Heart right ventricle (tissue), 16 donors: Measurements from ENCODE around the gene SMAD3. TPM values are rescaled to one million over a fixed set of nuclear protein-coding genes. Genes with fewer than 3 reads are reported as not detected.

Source experiments
- ATAC-seq, 8 donors: fragments of 200-7000 bp; cut with Tn5 transposase; one replicate each; pipeline ENCODE4 v1.9.1; 2020; ENCODE audit warnings: mild to moderate bottlenecking in 8 of 8, moderate library complexity in 8 of 8, moderate number of reproducible peaks in 1 of 8
- DNase-seq, 2 donors: peaks; one replicate each; pipeline ENCODE4 v3.0.0-alpha.2; 2020
- H3K27ac ChIP-seq, 10 donors: fragments of 200-600 bp; sonication (generic) in 2 of 10; one replicate each; pipeline versions ENCODE4 v1.5.0 to v1.8.0; 2020 to 2022; ENCODE audit warnings: mild to moderate bottlenecking in 3 of 10
- H3K27me3 ChIP-seq, 7 donors: fragments of 200-600 bp; one replicate each; pipeline ENCODE4 v1.8.0; 2021 to 2022; ENCODE audit warnings: mild to moderate bottlenecking in 2 of 7
- H3K36me3 ChIP-seq, 9 donors: fragments of 200-600 bp; sonication (generic) in 1 of 9; one replicate each; pipeline versions ENCODE4 v1.5.0 to v1.8.0; 2020 to 2022; ENCODE audit warnings: mild to moderate bottlenecking in 2 of 9
- H3K4me1 ChIP-seq, 9 donors: fragments of 200-600 bp; sonication (generic) in 1 of 9; one replicate each; pipeline versions ENCODE4 v1.5.0 to v1.8.0; 2020 to 2022; ENCODE audit warnings: mild to moderate bottlenecking in 4 of 9
- H3K4me3 ChIP-seq, 10 donors: fragments of 200-600 bp; sonication (generic) in 2 of 10; one replicate each; pipeline versions ENCODE4 v1.5.0 to v1.8.0; 2020 to 2022; ENCODE audit warnings: mild to moderate bottlenecking in 7 of 10, moderate library complexity in 2 of 10
- H3K9me3 ChIP-seq, 11 donors: fragments of 200-600 bp in 10 of 11; sonication (generic) in 2 of 11; one replicate each; pipeline versions ENCODE4 v1.5.0 to v1.8.0; 2013 to 2022; ENCODE audit warnings: mild to moderate bottlenecking in 2 of 11, control low read depth in 1 of 11, moderate library complexity in 1 of 11
- CTCF ChIP-seq, 9 donors: fragments of 200-600 bp; sonication (generic) in 2 of 9; IDR thresholded peaks; one replicate each; pipeline versions ENCODE4 v1.5.0 to v1.8.0; 2021 to 2022; ENCODE audit warnings: antibody characterized with exemption in 9 of 9, mild to moderate bottlenecking in 5 of 9, moderate library complexity in 1 of 9
- WGBS, 2 donors: extraction: QIAGEN DNeasy Blood & Tissue Kit; methylation state at CpG; one replicate each; pipeline ENCODE4 v1.1.7; 2013; ENCODE audit warnings: inconsistent platforms in 1 of 2; 5-methylcytosine and 5-hydroxymethylcytosine counted together
- intact Hi-C, 10 donors: fragments of 100-400 bp; cut with DNase I; formaldehyde crosslinking; loops; one replicate each; pipeline versions ENCODE4 v1.11.1 to v1.14.2; 2022
- polyA plus RNA-seq, 2 donors: library from polyadenylated mRNA; stranded (reverse); fragments of 200-250 nt; gene quantifications; one replicate each; pipeline ENCODE4 v1.2.3, GENCODE V29; 2013
- total RNA-seq, 10 donors: library from RNA; stranded (reverse); fragmentation: NEBNext Ultra II Directional in 3 of 10; extraction: Animal tissue kit (Norgen Biotek cat#: 25700) in 3 of 10; gene quantifications; one replicate each; pipeline versions ENCODE4 v1.2.1 to v1.2.4, GENCODE V29; 2021 to 2023
- donor health status: Arrhythmogenic right ventricular cardiomyopathy.
- donor health status: ischemic (EF 13 %, LVEDD 7.1; RV severe dilation, severe dysfunction).
- donor health status: healthy with polysubstance abuse.
- donor health status: DM: no; HTN: yes; CAD: no.
- donor health status: DM: no; HTN: no; CAD: no.
- donor health status: ischemic (EF 25% LVEDD 6.9; RV normal size, moderate dysfunction).
- donor health status: ischemic (EF 25% LVEDD 5.7; RV mildly dilated, moderate dysfunction).
- donor health status: healthy.
- donor health status: DM: yes; HTN: yes; CAD: no.
- donor health status: Ischemic cardiomyopathy.
- donor health status: ischemic (EF 35%, LVEDD 5.7; RV mildly dilated, moderate dysfunction).
- donor health status: nonischemic (EF 11% LVEDD 7.7; RV severe dilation, severe dysfunction).
- donor health status: DM: yes; HTN: yes; CAD: no.
- donor health status: PGD.
- donor health status: ischemic (EF 29% LVEDD 5.4; RV normal size, mild dysfunction).
- donor health status: nonischemic (EF 23%, LVEDD 6.1; RV moderate dilation, normal function).

SMAD3 gene
- total and polyA plus RNA-seq, 12 donors: 6.2 to 44.8 (median 15.5) TPM

- no peaks in the 10 kb centered on the region for H3K4me1 ChIP-seq
- no peaks in the 10 kb centered on the region for H3K27me3 ChIP-seq
- no peak overlapping the region for H3K4me3 ChIP-seq
- no peaks in the 10 kb centered on the region for H3K9me3 ChIP-seq
- H3K27ac ChIP-seq: no peak overlapping the region
- DNase-seq (no peak), ATAC-seq (no peak)
- intact Hi-C loops: no loop called here
- TF ChIP-seq CTCF (IDR thresholded peaks at IDR 0.05): no peak
- H3K36me3 ChIP-seq: peaks cover 0 to 12% (median 0%) of the 10 kb centered on the region in 9 donors
These were observed 151.5 kb downstream of the SMAD3 start for GRCh38 chr15:67216859-67217258.

GRCh38 chr15:67218428-67218827 is 153.0 kb downstream of the SMAD3 start:
- H3K36me3 ChIP-seq: peaks cover 0 to 8% (median 0%) of the 10 kb centered on the region in 9 donors
- no peaks in the 10 kb centered on the region for H3K9me3 ChIP-seq
- TF ChIP-seq CTCF (IDR thresholded peaks at IDR 0.05): no peak
- H3K4me3 ChIP-seq: no peak overlapping the region
- H3K27ac ChIP-seq: no peak overlapping the region
- DNase-seq (no peak), ATAC-seq (no peak)
- no peaks in the 10 kb centered on the region for H3K27me3 ChIP-seq
- intact Hi-C loops: no loop called here
- no peaks in the 10 kb centered on the region for H3K4me1 ChIP-seq

GRCh38 chr15:67219288-67219687 is 153.9 kb downstream of the SMAD3 start:
- Histone ChIP-seq H3K27ac (no peak overlapping the region), H3K9me3 (no peaks in the 10 kb centered on the region), H3K4me3 (no peak overlapping the region), H3K27me3 (no peaks in the 10 kb centered on the region), H3K36me3 (peaks cover 0 to 8% (median 0%) of the 10 kb centered on the region in 9 donors), H3K4me1 (no peaks in the 10 kb centered on the region)
- intact Hi-C loops: no loop called here
- no peak for DNase-seq
- no peak for TF ChIP-seq CTCF (IDR thresholded peaks at IDR 0.05)
- WGBS, 2 donors: 97 to 98% methylated on average over 2 of the region's 2 CpGs
- no peak for ATAC-seq

- H3K4me3 ChIP-seq: no peak overlapping the region
- H3K27me3 ChIP-seq: no peaks in the 10 kb centered on the region
- DNase-seq (no peak), ATAC-seq (no peak)
- TF ChIP-seq CTCF (IDR thresholded peaks at IDR 0.05): no peak
- H3K9me3 ChIP-seq: no peaks in the 10 kb centered on the region
- H3K4me1 ChIP-seq: no peaks in the 10 kb centered on the region
- intact Hi-C loops: no loop called here
- 94 to 98% methylated on average over 3 of the region's 3 CpGs for WGBS, 2 donors
- H3K27ac ChIP-seq: no peak overlapping the region
- peaks cover 0 to 43% (median 3%) of the 10 kb centered on the region in 9 donors for H3K36me3 ChIP-seq
These were observed 159.5 kb downstream of the SMAD3 start for GRCh38 chr15:67224889-67225288.

GRCh38 chr15:67225336-67225735 is 159.9 kb downstream of the SMAD3 start:
- Histone ChIP-seq H3K4me3 (no peak overlapping the region), H3K27ac (no peak overlapping the region), H3K27me3 (no peaks in the 10 kb centered on the region), H3K4me1 (no peaks in the 10 kb centered on the region), H3K36me3 (peaks cover 0 to 47% (median 8%) of the 10 kb centered on the region in 9 donors), H3K9me3 (no peaks in the 10 kb centered on the region)
- no peak for ATAC-seq
- intact Hi-C loops: no loop called here
- WGBS, 2 donors: 98 to 99% methylated on average over 2 of the region's 2 CpGs
- no peak for DNase-seq
- TF ChIP-seq CTCF (IDR thresholded peaks at IDR 0.05): no peak
